IMR-90 (cell line): Measurements from ENCODE around the gene PGC. TPM values are rescaled to one million over a fixed set of nuclear protein-coding genes. Genes with fewer than 3 reads are reported as not detected.

Experiments
- ATAC-seq: fragments of 200-7000 bp; cut with Tn5 transposase; 2 replicates; pipeline ENCODE4 v1.9.1; 2020; ENCODE audit warnings: low read depth, mild to moderate bottlenecking, moderate library complexity
- BruUV-seq: library from RNA; stranded (reverse); fragments of 400-500 nt; replicated peaks from 2 replicates; lab custom pipeline; 2021; lab: Mats Ljungman, UMichigan
- CTCF ChIA-PET: fragments of 300-600 bp; formaldehyde crosslinking; extraction: SDS; loops from one replicate; lab custom pipeline; 2021; ENCODE audit warnings: antibody characterized with exemption; lab: Yijun Ruan, JAX
- POLR2A ChIA-PET: fragments of 300-600 bp; sonication (Branson Sonifier 250); formaldehyde crosslinking; loops from one replicate; lab custom pipeline; 2022; ENCODE audit warnings: antibody characterized with exemption; ENCODE audit not compliant: unreplicated experiment; lab: Charles Lee
- DNase-seq: peaks from one replicate; pipeline ENCODE4 v3.0.0; 2013
- H2AFZ ChIP-seq: replicated peaks from 2 replicates; pipeline ENCODE3; 2013; ENCODE audit warnings: low read length, mild to moderate bottlenecking; ENCODE audit not compliant: poor library complexity
- H2AK5ac ChIP-seq: 2 replicates; pipeline ENCODE4 v1.6.1; 2013; ENCODE audit warnings: low read depth, low read length, inconsistent platforms
- H2AK9ac ChIP-seq: replicated peaks from 2 replicates; pipeline ENCODE3; 2013; ENCODE audit warnings: mild to moderate bottlenecking, low read depth, low read length, moderate library complexity; ENCODE audit not compliant: poor library complexity
- H2BK120ac ChIP-seq: 2 replicates; pipeline ENCODE4 v1.6.1; 2013; ENCODE audit warnings: low read depth, low read length, inconsistent platforms
- H2BK15ac ChIP-seq: 3 replicates; pipeline ENCODE4 v1.6.1; 2013; ENCODE audit warnings: low read depth, low read length, inconsistent platforms
- H2BK20ac ChIP-seq: 2 replicates; pipeline ENCODE4 v1.6.1; 2013; ENCODE audit warnings: low read depth, mild to moderate bottlenecking, inconsistent platforms, low read length, moderate library complexity
- H2BK5ac ChIP-seq: 2 replicates; pipeline ENCODE4 v1.6.1; 2013; ENCODE audit warnings: mild to moderate bottlenecking, low read depth, low read length, inconsistent platforms; ENCODE audit not compliant: poor library complexity, severe bottlenecking
- H3K14ac ChIP-seq: replicated peaks from 2 replicates; pipeline ENCODE4 v1.6.1; 2013; ENCODE audit warnings: low read depth, low read length, inconsistent platforms
- H3K18ac ChIP-seq: 2 replicates; pipeline ENCODE4 v1.6.1; 2013; ENCODE audit warnings: low read depth, low read length, control low read depth
- H3K23ac ChIP-seq: 2 replicates; pipeline ENCODE4 v1.6.1; 2013; ENCODE audit warnings: low read depth, low read length, inconsistent platforms
- H3K27ac ChIP-seq: 2 replicates; pipeline ENCODE4 v1.5.1; 2013; ENCODE audit warnings: mild to moderate bottlenecking, control low read depth, low read length; ENCODE audit not compliant: insufficient read depth
- H3K27me3 ChIP-seq: 2 replicates; pipeline ENCODE4 v1.6.1; 2013; ENCODE audit warnings: low read length; ENCODE audit not compliant: control insufficient read depth, insufficient read depth
- H3K36me3 ChIP-seq: 2 replicates; pipeline ENCODE4 v1.6.1; 2013; ENCODE audit warnings: low read length, mixed read lengths; ENCODE audit not compliant: control insufficient read depth, insufficient read depth
- H3K4ac ChIP-seq: 2 replicates; pipeline ENCODE4 v1.6.1; 2013; ENCODE audit warnings: low read depth, low read length, inconsistent platforms
- H3K4me1 ChIP-seq: 2 replicates; pipeline ENCODE4 v1.6.1; 2013; ENCODE audit warnings: low read length, mixed read lengths; ENCODE audit not compliant: control insufficient read depth, insufficient read depth
- H3K4me2 ChIP-seq: 2 replicates; pipeline ENCODE4 v1.6.1; 2013; ENCODE audit warnings: low read depth, mild to moderate bottlenecking, control low read depth, low read length, moderate library complexity
- H3K4me3 ChIP-seq: 2 replicates; pipeline ENCODE4 v1.5.1; 2013; ENCODE audit warnings: low read depth, mild to moderate bottlenecking, control low read depth, low read length, moderate library complexity; ENCODE audit not compliant: insufficient read depth
- H3K56ac ChIP-seq: 2 replicates; pipeline ENCODE4 v1.6.1; 2013; ENCODE audit warnings: low read length, inconsistent platforms; ENCODE audit not compliant: insufficient read depth; ENCODE audit errors: extremely low read depth
- H3K79me1 ChIP-seq, 2 experiments: 2 replicates each; pipeline ENCODE4 v1.6.1; 2013; ENCODE audit warnings: low read length in 2 of 2, inconsistent platforms in 1 of 2, low read depth in 1 of 2
- H3K9ac ChIP-seq: 2 replicates; pipeline ENCODE4 v1.6.1; 2013; ENCODE audit warnings: low read depth, low read length, control low read depth
- H3K9me1 ChIP-seq: 2 replicates; pipeline ENCODE4 v1.6.1; 2013; ENCODE audit warnings: low read length, inconsistent platforms; ENCODE audit not compliant: insufficient read depth
- H3K9me3 ChIP-seq: 2 replicates; pipeline ENCODE4 v1.6.1; 2013; ENCODE audit warnings: low read length; ENCODE audit not compliant: control insufficient read depth, insufficient read depth
- H4K20me1 ChIP-seq: 2 replicates; pipeline ENCODE4 v1.6.1; 2013; ENCODE audit warnings: low read length, inconsistent platforms; ENCODE audit not compliant: insufficient read depth
- H4K5ac ChIP-seq: 2 replicates; pipeline ENCODE4 v1.6.1; 2013; ENCODE audit warnings: mild to moderate bottlenecking, low read depth, low read length, control low read depth
- H4K8ac ChIP-seq, 2 experiments: 2 replicates each; pipeline ENCODE4 v1.6.1; 2013; ENCODE audit warnings: low read depth in 2 of 2, low read length in 2 of 2, control low read depth in 1 of 2, inconsistent platforms in 1 of 2
- H4K91ac ChIP-seq: 2 replicates; pipeline ENCODE4 v1.6.1; 2013; ENCODE audit warnings: low read depth, low read length, inconsistent platforms; ENCODE audit not compliant: insufficient read depth
- BHLHE40 ChIP-seq: fragments of 150-350 bp; IDR thresholded peaks from 2 replicates; pipeline ENCODE4 v1.6.1; 2016; ENCODE audit warnings: mild to moderate bottlenecking, low read depth, low read length
- CEBPB ChIP-seq: IDR thresholded peaks from 2 replicates; pipeline ENCODE4 v1.6.1; 2012; ENCODE audit warnings: low read depth, low read length, improper control_type of control experiment
- CHD1 ChIP-seq: IDR thresholded peaks from 2 replicates; pipeline ENCODE4 v1.6.1; 2012; ENCODE audit warnings: low read depth, low read length, improper control_type of control experiment
- CTCF ChIP-seq: conservative IDR thresholded peaks from 2 replicates; pipeline ENCODE4 v1.5.1; 2012; ENCODE audit warnings: mild to moderate bottlenecking, low read depth, low read length, improper control_type of control experiment
- ELK1 ChIP-seq: fragments of 150-350 bp; IDR thresholded peaks from 2 replicates; pipeline ENCODE4 v1.6.1; 2016; ENCODE audit warnings: low read depth, mild to moderate bottlenecking, low read length, moderate library complexity, borderline replicate concordance
- MAFK ChIP-seq: IDR thresholded peaks from 2 replicates; pipeline ENCODE4 v1.6.1; 2012; ENCODE audit warnings: low read depth, low read length, improper control_type of control experiment
- MAZ ChIP-seq: IDR thresholded peaks from 2 replicates; pipeline ENCODE4 v1.6.1; 2012; ENCODE audit warnings: low read depth, mild to moderate bottlenecking, low read length, improper control_type of control experiment, moderate library complexity, borderline replicate concordance
- MXI1 ChIP-seq: IDR thresholded peaks from 2 replicates; pipeline ENCODE4 v1.6.1; 2012; ENCODE audit warnings: low read depth, mild to moderate bottlenecking, low read length, moderate library complexity, borderline replicate concordance
- NFE2L2 ChIP-seq: fragments of 150-350 bp; IDR thresholded peaks from 2 replicates; pipeline ENCODE4 v1.6.1; 2016; ENCODE audit warnings: low read depth, mild to moderate bottlenecking, low read length
- RAD21 ChIP-seq: IDR thresholded peaks from 2 replicates; pipeline ENCODE4 v1.6.1; 2012; ENCODE audit warnings: low read length, improper control_type of control experiment
- RCOR1 ChIP-seq: IDR thresholded peaks from 2 replicates; pipeline ENCODE4 v1.6.1; 2012; ENCODE audit warnings: mild to moderate bottlenecking, low read length, improper control_type of control experiment; ENCODE audit not compliant: insufficient replicate concordance
- RFX5 ChIP-seq: IDR thresholded peaks from 2 replicates; pipeline ENCODE4 v1.8.0; 2012; ENCODE audit warnings: low read depth, mild to moderate bottlenecking, low read length, moderate library complexity
- SMC3 ChIP-seq: fragments of 150-350 bp; IDR thresholded peaks from 2 replicates; pipeline ENCODE4 v1.6.1; 2016; ENCODE audit warnings: low read depth, mild to moderate bottlenecking, antibody characterized with exemption, low read length, moderate library complexity
- WGBS, 2 experiments: methylation state at CpG; one replicate each; pipeline versions ENCODE4 v1.1.5 to v1.1.7; 2013; ENCODE audit warnings: missing lambda C conversion rate in 2 of 2; ENCODE audit not compliant: insufficient read length in 1 of 2; ENCODE audit errors: extremely low coverage in 2 of 2; 5-methylcytosine and 5-hydroxymethylcytosine counted together
- dilution Hi-C: fragments of 300-500 bp; cut with HindIII; formaldehyde crosslinking; loops from one replicate; pipeline ENCODE4 v1.14.3; 2018; ENCODE audit warnings: low sequenced_read_pairs; ENCODE audit not compliant: unreplicated experiment
- in situ Hi-C: fragments of 300-500 bp; cut with MboI; formaldehyde crosslinking; loops from 3 replicates; pipeline ENCODE4 v1.14.3; 2019; ENCODE audit warnings: low sequenced_read_pairs, inconsistent platforms, mixed read lengths
- intact Hi-C: fragments of 100-400 bp; cut with micrococcal nuclease; formaldehyde crosslinking; loops from 2 replicates; pipeline ENCODE4 v1.10.0; 2022
- polyA plus RNA-seq, 3 experiments: library from polyadenylated mRNA; depleted of rRNA; stranded (reverse); fragments of >200 nt; gene quantifications; 2 replicates each; pipeline ENCODE4 v1.2.3, GENCODE V29; 2012; ENCODE audit warnings: low replicate concordance in 1 of 3
- total RNA-seq: library from RNA; depleted of rRNA; stranded (reverse); fragments of >200 nt; gene quantifications from 2 replicates; pipeline ENCODE4 v1.2.3, GENCODE V29; 2012

The PGC gene
- total and polyA plus RNA-seq, 2 of the 4 experiments (the other 2 are of a cell fraction): not detected

GRCh38 chr6:41730531-41731436 is 16.4 kb downstream of the PGC start:
- Histone ChIP-seq H4K20me1 (no peaks in the 10 kb centered on the region), H3K27ac (no peak overlapping the region), H3K9ac (no peak overlapping the region), H2BK20ac (no peak overlapping the region), H3K79me1 (peaks cover 6 to 23% of the 10 kb centered on the region in 2 experiments; a peak in 2 of 4 replicates), H3K4me2 (no peak overlapping the region), H3K36me3 (no peaks in the 10 kb centered on the region), H2BK120ac (no peak overlapping the region), H3K4me1 (peaks cover 18% of the 10 kb centered on the region), H4K5ac (no peak overlapping the region), H3K14ac (0 out of 2 replicates have a peak overlapping the region, but pooled peaks have one; percentile 23), H2BK15ac (no peak overlapping the region), H2AFZ (peak overlapping the region; percentile 8), H3K56ac (no peak overlapping the region), H3K9me3 (no peaks in the 10 kb centered on the region), H3K9me1 (peaks cover 7% of the 10 kb centered on the region; the same call in 1 of the 2 replicates), H2AK9ac (peak overlapping the region; percentile 23), H4K91ac (no peak overlapping the region), H3K18ac (no peak overlapping the region), H2AK5ac (peak overlapping the region; percentile 44), H3K4ac (peak overlapping the region; percentile 24), H2BK5ac (no peak overlapping the region), H3K27me3 (no peaks in the 10 kb centered on the region), H4K8ac (no peak overlapping the region; a peak in 1 of 4 replicates), H3K23ac (no peak overlapping the region; the same call in 1 of the 2 replicates), H3K4me3 (no peak overlapping the region)
- in situ Hi-C loops (no loop called here), intact Hi-C loops (no loop called here), dilution Hi-C loops (no loop called here)
- ChIA-PET CTCF (no interaction called here), POLR2A (interaction anchor here (0.5 kb wide), 1 partner anchor 295 kb away, joined by 3 read pairs; no protein-coding TSS in a partner anchor)
- DNase-seq (no peak), ATAC-seq (no peak)
- BruUV-seq: no TSS peak
- WGBS, 2 experiments: 60% methylated on average over 1 of the region's 9 CpGs; no CpG with 5 or more reads in 1 of the 2 experiments
- no peak for TF ChIP-seq RCOR1
- no peak for TF ChIP-seq NFE2L2
- TF ChIP-seq MXI1: no peak
- TF ChIP-seq RFX5: no peak
- TF ChIP-seq RAD21: no peak
- TF ChIP-seq BHLHE40: no peak
- no peak for TF ChIP-seq SMC3
- TF ChIP-seq MAZ: no peak
- TF ChIP-seq CEBPB: no peak
- no peak for TF ChIP-seq CTCF
- no peak for TF ChIP-seq ELK1
- no peak for TF ChIP-seq CHD1
- no peak for TF ChIP-seq MAFK
